HepG2 (cell line): ENCODE results near the gene CABLES1. TPM values are rescaled to one million over a fixed set of nuclear protein-coding genes. Genes with fewer than 3 reads are reported as not detected.
A peak's percentile ranks its signal among the peaks of the same experiment; 100 is the strongest.

Experiments
- CREB3 ChIP-seq: sonication (generic); formaldehyde crosslinking; IDR thresholded peaks from 2 replicates; pipeline ENCODE4 v1.5.0; 2020; ENCODE audit warnings: missing genetic modification reagents
- DRAP1 ChIP-seq: IDR thresholded peaks from 2 replicates; pipeline ENCODE4 v1.6.1; 2016; ENCODE audit warnings: missing genetic modification reagents, missing compliant biosample characterization
- MED1 ChIP-seq: sonication (generic); formaldehyde crosslinking; IDR thresholded peaks from 2 replicates; pipeline ENCODE4 v1.4.0; 2020; ENCODE audit warnings: missing genetic modification reagents
- MXD3 ChIP-seq: IDR thresholded peaks from 2 replicates; pipeline ENCODE4 v1.6.1; 2016; ENCODE audit warnings: mild to moderate bottlenecking, missing biosample characterization, missing genetic modification reagents
- SALL2 ChIP-seq: sonication (generic); formaldehyde crosslinking; IDR thresholded peaks from 2 replicates; pipeline ENCODE4 v1.8.1; 2023; ENCODE audit warnings: mild to moderate bottlenecking, missing genetic modification reagents, inconsistent platforms
- SP140L ChIP-seq: sonication (generic); formaldehyde crosslinking; IDR thresholded peaks from 2 replicates; pipeline ENCODE4 v1.4.0; 2020; ENCODE audit warnings: missing genetic modification reagents, borderline replicate concordance
- TOE1 ChIP-seq: sonication (generic); formaldehyde crosslinking; IDR thresholded peaks from 2 replicates; pipeline ENCODE4 v1.4.0; 2020; ENCODE audit warnings: mild to moderate bottlenecking, missing genetic modification reagents
- ZBTB38 ChIP-seq: sonication (generic); formaldehyde crosslinking; IDR thresholded peaks from 2 replicates; pipeline ENCODE4 v1.5.1; 2020; ENCODE audit warnings: mild to moderate bottlenecking, missing genetic modification reagents
- ZHX2 ChIP-seq, 2 experiments: sonication (generic) in 1 of 2; formaldehyde crosslinking in 1 of 2; IDR thresholded peaks; 2 replicates each; pipeline versions ENCODE4 v1.6.1 to v1.9.0; 2014 to 2022; ENCODE audit warnings: antibody characterized with exemption in 1 of 2, borderline replicate concordance in 1 of 2, inconsistent platforms in 1 of 2, low read depth in 1 of 2, missing genetic modification reagents in 1 of 2
- ZMAT3 ChIP-seq: sonication (generic); formaldehyde crosslinking; conservative IDR thresholded peaks from 2 replicates; pipeline ENCODE4 v1.7.0; 2021; ENCODE audit warnings: missing genetic modification reagents
- ZNF260 ChIP-seq: sonication (generic); formaldehyde crosslinking; IDR thresholded peaks from 2 replicates; pipeline ENCODE4 v1.4.0; 2020; ENCODE audit warnings: missing genetic modification reagents, low read depth, mild to moderate bottlenecking, borderline replicate concordance
- ZNF317 ChIP-seq: sonication (generic); formaldehyde crosslinking; IDR thresholded peaks from 2 replicates; pipeline ENCODE4 v1.5.0; 2020; ENCODE audit warnings: mild to moderate bottlenecking, missing genetic modification reagents
- ZNF331 ChIP-seq: sonication (generic); formaldehyde crosslinking; IDR thresholded peaks from 2 replicates; pipeline ENCODE4 v1.4.0; 2020; ENCODE audit warnings: missing genetic modification reagents
- ZNF775 ChIP-seq: sonication (generic); formaldehyde crosslinking; IDR thresholded peaks from 2 replicates; pipeline ENCODE4 v1.4.0; 2020; ENCODE audit warnings: missing genetic modification reagents, mild to moderate bottlenecking, moderate library complexity, borderline replicate concordance
- polyA plus RNA-seq, 8 experiments: library from polyadenylated mRNA; depleted of rRNA in 3 of 8; stranded (reverse) in 7 of 8; unstranded in 1 of 8; fragments of >200 nt; fragmentation: Illumina TruSeq in 4 of 8; extraction: Trizol in 4 of 8; gene quantifications; 2 replicates each; pipeline versions ENCODE4 v1.2.1 to v1.2.3, GENCODE V29; 2011 to 2016; ENCODE audit warnings: low read depth in 4 of 8, missing spikeins in 1 of 8, mixed read lengths in 1 of 8; ENCODE audit not compliant: insufficient read depth in 1 of 8
- total RNA-seq, 5 experiments: library from RNA; depleted of rRNA; stranded (reverse); fragments of >200 nt; fragmentation: Illumina TruSeq; extraction: Trizol; gene quantifications; 2 replicates each; pipeline ENCODE4 v1.2.3, GENCODE V29; 2016; ENCODE audit warnings: low read depth in 1 of 5

The CABLES1 gene
- total and polyA plus RNA-seq, 2 of the 13 experiments (the other 11 are each of a cell fraction or from before 2014, with no cell fraction given): 14.7 to 25.8 TPM

GRCh38 chr18:23141104-23141999 lies 6.1 kb downstream of the CABLES1 start (continued):
- TF ChIP-seq ZNF260 (CRISPR knock-in tag) (no peak), ZNF775 (peak; percentile 86; the same call in 1 of the 2 replicates), TOE1 (CRISPR knock-in tag) (peak; percentile 34; the same call in 1 of the 2 replicates), DRAP1 (CRISPR knock-in tag) (peak; percentile 71; the same call in 1 of the 2 replicates), MED1 (CRISPR knock-in tag) (peak; percentile 91), ZHX2 (IDR thresholded peaks at IDR 0.05; ENCODE audit: low read depth) (no peak), ZHX2 (CRISPR knock-in tag; IDR thresholded peaks at IDR 0.05; ENCODE audit: borderline replicate concordance) (0 out of 2 replicates have a peak, but pooled peaks have one; percentile 34), ZNF331 (peak; percentile 85), SP140L (0 out of 2 replicates have a peak, but pooled peaks have one; percentile 28), MXD3 (CRISPR knock-in tag) (peak; percentile 59; the same call in 1 of the 2 replicates), SALL2 (CRISPR knock-in tag) (peak; percentile 23; the same call in 1 of the 2 replicates), ZBTB38 (CRISPR knock-in tag) (peak; percentile 86; the same call in 1 of the 2 replicates), ZMAT3 (CRISPR knock-in tag) (peak; percentile 37; the same call in 1 of the 2 replicates), CREB3 (peak; percentile 91), ZNF317 (CRISPR knock-in tag) (peak; percentile 84)
